ENCODE results near the gene SCFD2. TPM values are rescaled to one million over a fixed set of nuclear protein-coding genes. Genes with fewer than 3 reads are reported as not detected.

Gene SCFD2
- polyA plus RNA-seq, 1 donor from 2014 or later, result 5.0 TPM

DNA sequence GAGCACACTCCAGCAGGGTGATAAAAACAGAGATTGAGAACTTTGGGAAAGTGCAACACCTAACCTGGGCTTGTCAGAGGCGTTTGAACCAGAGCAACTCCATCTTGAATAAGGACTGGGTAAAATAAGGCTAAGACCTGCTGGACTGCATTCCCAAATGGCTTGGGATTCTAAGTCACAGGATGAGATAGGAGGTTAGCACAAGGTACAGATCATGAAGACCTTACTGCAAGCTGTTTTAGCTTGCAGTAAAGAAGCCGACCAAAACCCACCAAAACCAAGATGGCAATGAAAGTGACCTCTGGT is 43.9 kb downstream of the SCFD2 start:
- Histone ChIP-seq H3K79me2 (replicated peaks; ENCODE audit: insufficient read depth, low read length) (no peaks in the 10 kb centered on the region), H3K4me2 (ENCODE audit: low read length) (no peak overlapping the region), H3K36me3 (ENCODE audit: insufficient read depth, low read length) (no peaks in the 10 kb centered on the region), H2AFZ (ENCODE audit: low read depth, low read length) (no peak overlapping the region), H3F3A (ENCODE audit: insufficient read depth, low read length, poor library complexity, severe bottlenecking) (no peaks in the 10 kb centered on the region), H3K9ac (ENCODE audit: low read length) (no peak overlapping the region), H3K27ac (ENCODE audit: low read length) (no peak overlapping the region), H3K9me3 (ENCODE audit: low read length) (no peaks in the 10 kb centered on the region), H4K20me1 (ENCODE audit: insufficient read depth) (no peaks in the 10 kb centered on the region), H3K4me3 (ENCODE audit: low read length) (no peak overlapping the region), H3K27me3 (ENCODE audit: insufficient read depth, low read depth, low read length) (no peaks in the 10 kb centered on the region), H3K9me2 (ENCODE audit: insufficient read depth, low read length) (no peaks in the 10 kb centered on the region)
- TF ChIP-seq EZH2 (IDR thresholded peaks at IDR 0.05; ENCODE audit: borderline replicate concordance, insufficient read depth, low read length, poor library complexity, severe bottlenecking), result no peak
- no peak for TF ChIP-seq MXI1 (conservative IDR thresholded peaks at IDR 0.05; ENCODE audit: poor library complexity, severe bottlenecking)
- TF ChIP-seq CTCF (IDR thresholded peaks at IDR 0.05; ENCODE audit: poor library complexity, severe bottlenecking), result no peak
- TF ChIP-seq SMC3 (conservative IDR thresholded peaks at IDR 0.05; ENCODE audit: poor library complexity), result no peak
- no peak for TF ChIP-seq REST (IDR thresholded peaks at IDR 0.05; ENCODE audit: borderline replicate concordance)
- no peak for TF ChIP-seq RAD21 (conservative IDR thresholded peaks at IDR 0.05)
- TF ChIP-seq EP300 (conservative IDR thresholded peaks at IDR 0.05; ENCODE audit: poor library complexity, severe bottlenecking), result no peak
- TF ChIP-seq TAF1 (IDR thresholded peaks at IDR 0.05; ENCODE audit: low read depth), result no peak
- no peak for TF ChIP-seq POLR2AphosphoS5 (IDR thresholded peaks at IDR 0.05)

- Histone ChIP-seq H2AFZ (ENCODE audit: low read depth, low read length) (no peak overlapping the region), H3K79me2 (replicated peaks; ENCODE audit: insufficient read depth, low read length) (no peaks in the 10 kb centered on the region), H3K9me3 (ENCODE audit: low read length) (no peaks in the 10 kb centered on the region), H3K36me3 (ENCODE audit: insufficient read depth, low read length) (no peaks in the 10 kb centered on the region), H4K20me1 (ENCODE audit: insufficient read depth) (no peaks in the 10 kb centered on the region), H3K9me2 (ENCODE audit: insufficient read depth, low read length) (no peaks in the 10 kb centered on the region), H3K4me3 (ENCODE audit: low read length) (no peak overlapping the region), H3K27me3 (ENCODE audit: insufficient read depth, low read depth, low read length) (no peaks in the 10 kb centered on the region), H3K27ac (ENCODE audit: low read length) (no peak overlapping the region), H3F3A (ENCODE audit: insufficient read depth, low read length, poor library complexity, severe bottlenecking) (no peaks in the 10 kb centered on the region), H3K4me2 (ENCODE audit: low read length) (no peak overlapping the region), H3K9ac (ENCODE audit: low read length) (no peak overlapping the region)
- no peak for TF ChIP-seq EP300 (conservative IDR thresholded peaks at IDR 0.05; ENCODE audit: poor library complexity, severe bottlenecking)
- TF ChIP-seq RAD21 (conservative IDR thresholded peaks at IDR 0.05), result no peak
- TF ChIP-seq POLR2AphosphoS5 (IDR thresholded peaks at IDR 0.05), result no peak
Measured at GRCh38 chr4:53321151-53321983, 44.5 kb downstream of the SCFD2 start.
